Muscle of arm (tissue), 14 donors: ENCODE data around the gene TWNK. TPM values are rescaled to one million over a fixed set of nuclear protein-coding genes. Genes with fewer than 3 reads are reported as not detected.
A peak's percentile ranks its signal among the peaks of the same experiment; 100 is the strongest.

ENCODE experiments used
- DNase-seq: peaks from one replicate; pipeline ENCODE4 v3.0.0-alpha.2; 2013
- long read RNA-seq, 11 donors: transcript quantifications; one replicate each; lab custom pipeline, GENCODE V29; 2026
- polyA plus RNA-seq, 12 donors: library from polyadenylated mRNA; unstranded; fragments of 120-200 nt; gene quantifications; one replicate each; pipeline ENCODE4 v1.2.1, GENCODE V29; 2013; ENCODE audit not compliant: insufficient read length in 12 of 12

TWNK gene
- polyA plus RNA-seq: 10 to 100 TPM in 5 of 12 donors, 1 to 10 TPM in 6, not detected in 1; 5.7 to 11.2 (median 9.7) TPM
- long read RNA-seq, donor 1, partial matches to known transcripts: 0 of 1 reads
- long read RNA-seq, donor 1, other reads (novel, unspliced or antisense): 0 of 1 reads
- long read RNA-seq, donor 2, partial matches to known transcripts: 0 of 2 reads
- long read RNA-seq, donor 2, other reads (novel, unspliced or antisense): 0 of 2 reads
- long read RNA-seq, donor 3, partial matches to known transcripts: 6 of 7 reads
- long read RNA-seq, donor 3, other reads (novel, unspliced or antisense): 0 of 7 reads
- long read RNA-seq, donor 4, partial matches to known transcripts: 0 of 2 reads
- long read RNA-seq, donor 4, other reads (novel, unspliced or antisense): 0 of 2 reads
- long read RNA-seq, donor 5: 0 reads
- long read RNA-seq, donor 6, partial matches to known transcripts: 0 of 3 reads
- long read RNA-seq, donor 6, other reads (novel, unspliced or antisense): 0 of 3 reads
- long read RNA-seq, donor 7: 0 reads
- long read RNA-seq, donor 8, partial matches to known transcripts: 0 of 1 reads
- long read RNA-seq, donor 8, other reads (novel, unspliced or antisense): 0 of 1 reads
- long read RNA-seq, donor 9, partial matches to known transcripts: 0 of 1 reads
- long read RNA-seq, donor 9, other reads (novel, unspliced or antisense): 0 of 1 reads
- long read RNA-seq, donor 10, partial matches to known transcripts: 0 of 3 reads
- long read RNA-seq, donor 10, other reads (novel, unspliced or antisense): 0 of 3 reads
- long read RNA-seq, donor 11, partial matches to known transcripts: 0 of 2 reads
- long read RNA-seq, donor 11, other reads (novel, unspliced or antisense): 0 of 2 reads

DNA sequence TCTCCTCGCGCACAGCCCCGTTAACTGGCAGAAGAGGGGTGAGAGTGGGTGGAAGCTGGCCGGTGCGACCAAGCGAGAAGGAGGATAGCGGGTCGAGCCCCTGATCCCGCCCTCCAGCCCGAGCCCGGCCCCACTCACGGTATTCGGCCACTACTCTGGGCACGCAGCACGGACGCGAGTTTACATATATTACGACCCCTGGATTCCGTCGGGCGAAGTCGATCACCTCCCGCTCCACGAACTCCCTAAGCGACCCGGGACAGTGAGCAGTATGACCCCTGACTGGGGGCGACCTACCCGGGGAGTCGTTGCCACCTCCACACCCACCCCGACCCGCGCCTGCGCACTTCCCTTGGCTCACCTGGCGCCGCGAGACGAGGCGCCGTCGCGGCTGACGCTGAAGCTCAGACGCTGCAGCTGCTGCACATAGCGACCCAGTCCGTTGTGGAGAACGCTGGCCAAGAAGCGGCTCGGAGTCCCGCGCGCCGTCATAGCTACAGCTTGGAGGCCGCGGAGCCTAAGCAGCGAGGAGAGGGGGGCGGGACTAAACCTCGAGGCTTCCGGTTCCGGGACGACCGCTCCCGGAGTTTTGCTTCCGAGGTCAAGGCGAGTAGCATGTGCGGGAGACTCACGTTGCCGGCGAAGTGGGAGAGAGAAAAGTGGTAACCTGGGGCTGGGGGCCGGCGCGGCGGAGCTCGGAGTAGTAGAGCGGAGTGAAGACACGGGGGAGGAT lies at the start of gene TWNK, which contains the start of gene MRPL43:
TSS of gene TWNK (plus strand) at position 592 of the 733 bp plus-strand sequence. CDS start 668 bp downstream, outside the sequence.
TSS of gene MRPL43 (minus strand) at position 546 of the 733 bp plus-strand sequence. CDS start at position 492, 54 bp downstream.
- peak; percentile 88 for DNase-seq

DNA sequence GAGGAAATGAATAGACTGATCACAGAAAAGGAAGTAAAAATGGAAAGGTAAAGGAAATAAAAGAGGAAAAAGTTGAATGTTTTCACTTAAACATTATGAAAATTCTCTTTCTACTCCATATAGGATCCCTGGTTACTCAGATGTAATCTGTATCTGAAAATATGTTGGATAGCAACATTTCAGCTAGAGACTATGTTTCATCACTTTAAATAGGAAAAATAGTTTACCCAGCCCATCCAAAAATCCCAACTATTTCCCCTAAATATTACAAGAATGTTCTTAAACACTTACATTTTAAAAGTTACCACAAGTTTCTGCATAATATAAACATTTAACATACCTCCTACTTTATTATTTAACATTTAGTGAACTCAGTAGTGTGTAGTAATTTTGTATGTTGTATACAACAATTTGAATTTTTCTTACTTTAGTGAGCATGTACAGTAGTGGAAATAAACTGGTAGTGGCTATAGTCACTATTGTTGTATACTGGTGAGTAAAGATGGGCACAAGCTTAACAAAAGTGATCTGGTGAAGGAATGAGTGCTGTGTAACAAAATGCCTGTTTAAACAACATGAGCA lies 47.5 kb upstream of the TWNK start:
- DNase-seq: no peak

DNA sequence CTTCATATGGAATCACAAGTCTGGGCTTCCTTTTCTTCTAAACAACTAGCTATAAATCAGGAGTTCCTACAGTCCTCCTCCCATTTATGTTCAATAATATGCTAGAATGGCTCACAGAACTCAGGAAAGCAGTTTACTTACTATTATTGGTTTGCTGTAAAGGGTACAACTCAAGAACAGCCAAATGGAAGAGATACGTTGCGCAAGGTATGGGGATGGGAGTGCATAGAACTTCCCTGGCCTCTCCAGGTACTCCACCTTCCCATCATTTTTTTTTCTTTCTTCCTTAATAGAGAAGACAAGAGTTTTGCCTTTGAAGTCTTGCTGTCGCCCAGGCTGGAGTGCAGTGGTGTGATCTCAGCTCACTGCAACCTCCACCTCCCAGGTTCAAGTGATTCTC lies 45.1 kb upstream of the TWNK start:
- DNase-seq: no peak

DNA sequence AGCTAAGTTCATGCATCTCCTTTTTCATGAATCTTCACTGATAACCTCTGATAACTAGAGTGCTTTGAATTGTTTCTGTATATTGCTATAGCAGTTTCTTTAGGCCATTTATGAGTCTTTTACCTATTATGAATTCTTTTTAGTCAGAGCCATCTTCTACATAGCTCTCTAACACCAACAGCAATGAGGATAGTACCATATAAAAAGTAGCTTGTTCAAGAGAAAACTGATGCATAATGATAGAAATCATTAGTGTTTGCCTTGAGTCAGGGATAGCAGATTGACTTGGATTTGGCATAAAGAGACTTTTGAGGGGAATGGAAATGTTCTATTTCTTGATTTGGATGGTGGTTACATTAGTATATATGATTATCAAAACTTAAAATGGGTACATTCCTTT lies 43.8 kb upstream of the TWNK start:
- DNase-seq: no peak

GRCh38 chr10:100945754-100946153 lies 41.6 kb upstream of the TWNK start:
- DNase-seq: no peak

DNA sequence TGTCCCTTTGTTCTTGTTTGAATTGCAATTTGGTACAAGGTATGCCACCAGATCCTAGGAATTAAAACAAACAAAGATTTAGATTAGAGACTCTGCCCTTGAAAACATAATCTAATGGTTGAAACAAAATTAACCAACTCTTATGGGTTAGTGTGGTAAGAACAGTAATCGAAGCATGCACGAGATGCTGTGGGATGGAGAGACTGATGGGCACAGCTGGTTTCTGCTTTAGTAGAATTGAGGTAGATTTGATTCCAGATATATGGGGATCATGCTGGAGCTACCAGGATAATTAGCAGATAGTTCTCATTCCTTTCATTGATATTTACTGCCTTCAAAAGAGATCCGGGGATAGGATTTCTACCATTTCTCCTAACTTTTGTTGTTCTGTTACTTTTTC lies 38.4 kb upstream of the TWNK start:
- no peak for DNase-seq

- no peak for DNase-seq
Measured at GRCh38 chr10:100960251-100960650, 27.1 kb upstream of the TWNK start.

DNA sequence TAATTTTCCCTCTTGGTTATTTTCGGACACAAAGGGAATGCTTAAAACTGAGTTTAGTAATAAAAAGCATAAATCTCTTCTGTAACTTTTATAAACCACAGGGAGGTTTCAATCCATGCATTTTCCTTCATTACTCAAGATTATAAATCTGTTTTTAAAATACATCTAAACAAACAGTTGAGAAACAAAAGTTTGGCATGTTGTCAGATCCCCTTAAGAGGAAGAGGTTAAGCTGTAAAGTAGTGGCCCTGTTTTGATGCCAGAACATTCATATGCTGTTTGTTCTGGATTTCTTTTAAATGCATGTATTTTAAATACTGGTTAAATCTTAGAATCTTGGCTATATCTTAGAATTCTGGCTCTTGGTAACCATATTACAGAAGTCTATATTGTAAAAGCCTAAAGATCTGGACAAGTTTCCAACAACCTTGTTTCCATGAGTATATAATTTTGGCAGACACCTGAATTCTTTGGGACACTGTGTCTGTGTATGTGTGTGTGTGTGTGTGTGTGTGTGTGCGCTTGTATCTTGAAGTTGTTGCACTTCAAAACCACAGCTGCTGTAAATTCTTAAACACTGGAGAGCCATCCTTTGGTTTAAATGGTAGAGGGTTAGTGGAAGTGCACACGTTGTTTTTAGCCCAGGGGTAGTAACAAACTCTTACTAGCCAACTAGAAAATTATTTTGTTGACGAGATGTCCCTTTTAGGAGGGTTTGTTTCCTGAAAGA lies 24.8 kb upstream of the TWNK start:
- DNase-seq: no peak

- no peak for DNase-seq
Measured at GRCh38 chr10:100963826-100964225, 23.5 kb upstream of the TWNK start.

- no peak for DNase-seq
Measured at GRCh38 chr10:100965820-100966219, 21.5 kb upstream of the TWNK start.

DNA sequence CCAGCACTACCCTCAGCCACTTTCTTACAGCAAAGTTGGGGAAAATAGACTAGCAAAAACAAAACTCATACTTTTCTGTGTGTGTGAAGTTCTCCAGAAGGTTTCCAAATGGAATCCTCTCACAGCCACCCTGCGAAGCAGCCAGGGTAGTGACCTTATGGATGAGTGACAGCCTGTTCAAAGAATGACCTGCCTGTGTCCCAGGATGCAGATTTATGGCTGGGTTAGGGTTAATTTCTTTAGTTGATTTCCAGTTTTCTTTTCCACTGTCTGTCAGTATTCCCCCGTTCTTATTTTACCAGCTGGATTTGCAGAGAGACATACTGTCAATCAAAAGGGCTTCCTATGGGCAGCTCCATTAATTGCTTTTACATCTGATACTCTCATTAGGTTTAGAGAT lies 20.5 kb upstream of the TWNK start:
- no peak for DNase-seq

- DNase-seq: no peak
Measured at GRCh38 chr10:100967332-100967731, 20.0 kb upstream of the TWNK start.

GRCh38 chr10:100968062-100968736 lies 19.1 kb upstream of the TWNK start:
- no peak for DNase-seq

DNA sequence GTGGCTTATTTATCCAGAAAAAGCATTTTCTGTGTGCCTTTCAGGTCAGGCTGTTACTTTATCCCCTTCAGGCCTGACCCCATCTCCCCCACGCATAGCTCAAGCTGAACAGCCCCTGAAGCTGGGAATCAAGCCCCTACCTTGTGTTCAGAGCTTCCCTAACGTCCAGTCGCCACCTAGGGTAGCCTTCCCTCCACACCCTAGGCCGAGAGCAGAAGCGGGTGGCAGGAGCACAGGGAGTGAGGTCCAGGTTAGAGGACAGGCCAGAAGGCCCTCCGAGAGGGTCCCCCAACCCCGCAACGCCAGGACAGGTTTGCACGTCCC lies 18.5 kb upstream of the TWNK start:
- DNase-seq: no peak

DNA sequence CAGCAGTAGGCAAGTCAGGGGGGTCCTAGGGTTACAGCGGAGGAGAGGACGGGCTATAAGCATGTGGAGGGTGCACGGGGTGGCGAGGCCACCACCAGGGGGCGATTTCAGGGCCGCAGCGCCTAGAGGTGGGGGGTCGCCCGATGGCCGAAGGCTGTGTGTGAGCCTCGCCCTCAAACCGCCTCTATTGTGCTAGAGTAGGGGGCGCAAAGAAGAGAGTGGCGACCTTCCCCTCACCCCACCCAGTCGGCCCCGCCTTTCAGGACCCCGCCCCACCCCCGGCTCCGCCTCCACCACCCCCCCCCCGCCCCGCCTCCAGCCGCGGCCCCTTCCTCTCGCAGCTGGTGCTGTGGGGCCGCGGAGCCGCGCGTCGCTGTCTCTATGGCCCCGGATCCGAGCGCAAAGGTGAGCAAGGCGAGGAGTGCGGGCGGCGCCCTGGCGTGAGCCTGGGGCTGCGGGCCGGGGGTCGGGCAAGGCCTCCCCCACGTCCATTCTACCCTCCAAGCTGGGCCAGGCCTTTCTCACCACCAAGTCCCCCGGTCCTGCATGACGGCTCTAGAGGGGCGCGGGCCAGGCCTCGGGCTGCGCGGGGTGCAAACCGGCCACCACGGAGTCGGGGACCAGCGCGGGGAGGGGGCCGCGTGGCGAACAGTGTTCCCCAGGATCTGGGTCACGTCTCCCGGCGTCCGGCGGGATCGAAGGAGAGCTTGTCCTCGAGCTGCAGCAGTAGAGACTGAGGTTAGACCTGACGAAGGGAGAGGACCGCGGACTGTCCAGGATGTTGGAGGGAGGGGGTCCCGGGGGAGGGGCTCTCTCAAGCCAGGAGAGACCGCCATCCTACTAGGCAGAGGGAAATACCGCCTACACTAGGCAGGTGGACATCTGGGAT lies 17.9 kb upstream of the TWNK start, which contains the start of gene SEMA4G:
TSS of gene SEMA4G (plus strand) at position 318 of the 889 bp plus-strand sequence. CDS start 3,409 bp downstream, outside the sequence.
- DNase-seq: peak; percentile 33

DNA sequence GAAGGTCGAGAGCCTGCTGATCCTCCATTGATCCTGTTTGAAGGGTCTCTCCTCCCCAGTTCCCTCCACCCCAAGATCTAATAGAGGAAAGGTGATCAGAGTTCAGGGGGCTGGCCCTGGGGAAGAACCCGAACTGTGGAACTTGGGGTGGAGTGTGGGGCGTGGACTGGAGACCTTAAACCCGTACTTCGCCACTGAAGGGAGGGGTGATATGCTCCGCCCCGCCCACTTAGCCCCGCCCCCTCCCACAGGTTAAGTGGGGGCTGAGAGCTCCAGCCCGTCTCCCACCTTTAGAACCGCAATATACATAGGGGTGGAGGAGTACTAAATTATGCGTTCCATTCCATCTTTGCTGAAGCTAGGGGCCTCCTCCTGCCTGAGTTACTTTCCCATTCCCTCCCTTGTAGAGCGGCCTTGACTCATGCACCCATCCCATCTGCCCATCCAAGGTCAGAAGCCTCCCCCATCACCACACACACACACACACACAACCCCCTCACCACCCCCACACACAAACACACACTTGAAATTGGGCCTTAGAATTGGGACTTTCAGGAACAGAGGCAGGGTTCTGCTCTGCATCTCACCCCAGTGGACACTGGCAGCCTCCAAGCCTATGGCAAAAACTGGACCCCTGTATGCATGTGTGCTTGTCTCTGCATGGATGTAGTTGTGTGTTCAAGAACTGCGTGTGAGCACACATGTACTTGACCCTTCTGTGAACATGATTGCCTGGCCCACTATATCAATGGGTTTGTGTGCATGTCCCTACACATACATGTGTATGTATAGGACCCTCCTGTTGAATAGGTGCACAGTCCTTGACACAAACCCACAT lies 17.0 kb upstream of the TWNK start:
- no peak for DNase-seq

DNA sequence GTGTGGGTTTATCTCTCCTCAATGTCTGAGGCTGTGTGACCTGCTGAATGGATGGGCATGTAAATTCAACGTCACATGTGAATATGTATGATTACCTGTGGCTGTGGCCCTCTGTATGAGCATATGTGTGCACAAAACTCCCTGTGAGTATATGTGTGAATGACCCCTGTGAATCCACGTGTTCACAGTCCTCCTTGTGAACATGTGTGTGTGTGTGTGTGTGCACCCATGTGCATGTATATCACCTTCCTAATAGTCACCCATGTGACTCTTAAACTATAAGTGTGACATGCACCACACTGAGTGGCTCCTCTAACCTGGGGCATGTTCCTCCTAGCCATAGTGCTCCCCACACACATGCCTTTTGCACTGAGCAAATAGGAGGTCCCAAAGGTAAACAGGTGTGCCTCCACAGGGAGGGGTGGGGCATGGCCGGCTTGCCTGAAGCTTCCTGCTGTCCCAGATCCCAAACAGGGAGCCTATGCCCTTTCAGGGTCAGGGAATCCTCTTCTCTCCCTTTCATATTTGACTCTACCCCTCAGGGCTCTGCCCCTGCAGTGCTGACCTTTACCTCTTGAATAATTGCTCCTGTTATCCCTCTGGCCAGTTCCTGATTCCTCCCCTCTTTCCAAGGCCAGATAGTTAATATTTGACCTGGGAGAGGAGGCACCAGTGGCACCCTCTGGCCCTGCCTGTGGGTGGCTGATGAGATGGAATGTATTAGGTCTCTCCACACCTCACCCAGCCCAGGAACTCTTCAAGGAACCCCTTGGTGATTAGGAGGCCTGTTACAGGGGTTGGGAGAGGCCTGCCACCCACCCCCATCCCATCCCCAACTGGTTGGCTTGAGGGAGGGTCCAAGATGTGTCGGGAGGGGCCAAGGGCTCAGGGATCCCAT lies 16.2 kb upstream of the TWNK start:
- no peak for DNase-seq
